GM12878 (cell line): ENCODE measurements around the gene SH3BP1. TPM values are rescaled to one million over a fixed set of nuclear protein-coding genes. Genes with fewer than 3 reads are reported as not detected.

Source experiments
- ATAC-seq: fragments of 200-7000 bp; cut with Tn5 transposase; 3 replicates; pipeline ENCODE4 v1.9.1; 2020; ENCODE audit warnings: mild to moderate bottlenecking, moderate library complexity
- BruUV-seq: library from RNA; stranded (reverse); fragments of 400-500 nt; replicated peaks from 2 replicates; lab custom pipeline; 2021; lab: Mats Ljungman, UMichigan
- CTCF ChIA-PET: fragments of 300-600 bp; sonication (Branson Sonifier 250); formaldehyde crosslinking; extraction: SDS; loops from one replicate; lab custom pipeline; 2021; ENCODE audit warnings: inconsistent platforms; lab: Yijun Ruan, JAX
- POLR2A ChIA-PET: fragments of 350-600 bp; formaldehyde crosslinking; extraction: SDS; loops from one replicate; lab custom pipeline; 2021; ENCODE audit warnings: inconsistent platforms; lab: Charles Lee
- RAD21 ChIA-PET: fragments of 300-600 bp; sonication (Branson Sonifier 250); formaldehyde crosslinking; loops from one replicate; lab custom pipeline; 2023; ENCODE audit warnings: antibody characterized with exemption; ENCODE audit not compliant: unreplicated experiment; lab: Charles Lee
- SMC1A ChIA-PET: fragments of 300-600 bp; sonication (Branson Sonifier 250); formaldehyde crosslinking; loops from one replicate; lab custom pipeline; 2023; ENCODE audit not compliant: unreplicated experiment, uncharacterized antibody; lab: Charles Lee
- DNase-seq: peaks from one replicate; pipeline ENCODE4 v3.0.0-alpha.2; 2011; ENCODE audit warnings: low read depth, low spot score
- FAIRE-seq: peaks from 3 replicates; lab custom pipeline; 2011; peaks lifted over from hg19 to GRCh38; lab: Jason Lieb, UNC
- H2AFZ ChIP-seq: 2 replicates; pipeline ENCODE4 v1.6.0; 2011; ENCODE audit warnings: low read depth, low read length, control low read depth; ENCODE audit not compliant: control insufficient read depth
- H3K27ac ChIP-seq: 2 replicates; pipeline ENCODE4 v1.5.1; 2011; ENCODE audit warnings: control low read depth; ENCODE audit not compliant: control insufficient read depth, insufficient read depth
- H3K27me3 ChIP-seq, 2 experiments: replicated peaks in 1 of 2; 2 replicates each; pipeline versions ENCODE4 v1.6.0 to v1.6.1; 2011; ENCODE audit warnings: low read length in 1 of 2; ENCODE audit not compliant: control insufficient read depth in 2 of 2, insufficient read depth in 2 of 2
- H3K36me3 ChIP-seq, 2 experiments: 2 replicates each; pipeline ENCODE4 v1.5.1; 2011; ENCODE audit warnings: low read length in 1 of 2; ENCODE audit not compliant: control insufficient read depth in 2 of 2, insufficient read depth in 2 of 2
- H3K4me1 ChIP-seq: 2 replicates; pipeline ENCODE4 v1.6.1; 2011; ENCODE audit warnings: mild to moderate bottlenecking, low read length, moderate library complexity, mixed read lengths; ENCODE audit not compliant: control insufficient read depth, insufficient read depth
- H3K4me2 ChIP-seq: 2 replicates; pipeline ENCODE4 v1.6.0; 2011; ENCODE audit warnings: control low read depth; ENCODE audit not compliant: control insufficient read depth, insufficient read depth
- H3K4me3 ChIP-seq: fragments of 200-600 bp; sonication (generic); 2 replicates; pipeline ENCODE4 v1.5.1; 2016
- H3K79me2 ChIP-seq: 2 replicates; pipeline ENCODE4 v1.6.0; 2011; ENCODE audit warnings: low read length; ENCODE audit not compliant: control insufficient read depth, insufficient read depth
- H3K9ac ChIP-seq: 2 replicates; pipeline ENCODE4 v1.8.0; 2011; ENCODE audit warnings: low read length, control low read depth, mixed read lengths; ENCODE audit not compliant: control insufficient read depth, insufficient read depth
- H3K9me3 ChIP-seq: replicated peaks from 3 replicates; pipeline ENCODE4 v1.5.1; 2011; ENCODE audit warnings: mild to moderate bottlenecking, low read length; ENCODE audit not compliant: control insufficient read depth, insufficient read depth
- H4K20me1 ChIP-seq: 2 replicates; pipeline ENCODE4 v1.6.0; 2011; ENCODE audit not compliant: control insufficient read depth, insufficient read depth
- BCL11A ChIP-seq: IDR thresholded peaks from 2 replicates; pipeline ENCODE4 v1.6.1; 2011; ENCODE audit warnings: low read depth, low read length
- BCL3 ChIP-seq: IDR thresholded peaks from 2 replicates; pipeline ENCODE4 v1.6.1; 2011; ENCODE audit warnings: borderline replicate concordance, low read depth, mild to moderate bottlenecking, moderate library complexity, low read length; ENCODE audit not compliant: insufficient read depth, poor library complexity, severe bottlenecking
- CHD1 ChIP-seq: IDR thresholded peaks from 2 replicates; pipeline ENCODE4 v1.6.1; 2012; ENCODE audit warnings: low read depth, low read length, improper control_type of control experiment
- GATAD2B ChIP-seq: fragments of 450-650 bp; conservative IDR thresholded peaks from 2 replicates; pipeline ENCODE4 v1.6.1; 2017; ENCODE audit warnings: low read depth, mild to moderate bottlenecking, moderate library complexity
- HDGF ChIP-seq: fragments of 450-650 bp; IDR thresholded peaks from 2 replicates; pipeline ENCODE4 v1.6.1; 2016; ENCODE audit warnings: antibody characterized with exemption
- NBN ChIP-seq: fragments of 450-650 bp; IDR thresholded peaks from 2 replicates; pipeline ENCODE4 v1.6.1; 2016
- NKRF ChIP-seq: fragments of 450-650 bp; conservative IDR thresholded peaks from 2 replicates; pipeline ENCODE4 v1.6.1; 2017; ENCODE audit warnings: mild to moderate bottlenecking, moderate library complexity
- NR2C1 ChIP-seq: fragments of 450-650 bp; IDR thresholded peaks from 2 replicates; pipeline ENCODE4 v1.6.1; 2017; ENCODE audit warnings: antibody characterized with exemption, mild to moderate bottlenecking, moderate library complexity
- POLR2AphosphoS5 ChIP-seq: IDR thresholded peaks from 2 replicates; pipeline ENCODE4 v1.6.1; 2011; ENCODE audit warnings: mild to moderate bottlenecking, low read length, inconsistent platforms
- RAD51 ChIP-seq: fragments of 450-650 bp; IDR thresholded peaks from 2 replicates; pipeline ENCODE4 v1.6.1; 2016; ENCODE audit warnings: moderate library complexity, mild to moderate bottlenecking, inconsistent platforms
- REST ChIP-seq: IDR thresholded peaks from 2 replicates; pipeline ENCODE4 v1.6.1; 2012; ENCODE audit warnings: mild to moderate bottlenecking, low read depth, low read length
- RUNX3 ChIP-seq: IDR thresholded peaks from 2 replicates; pipeline ENCODE4 v1.6.1; 2012; ENCODE audit warnings: low read length, inconsistent platforms
- SIX5 ChIP-seq: IDR thresholded peaks from 2 replicates; pipeline ENCODE4 v1.6.1; 2011; ENCODE audit warnings: mild to moderate bottlenecking, low read depth, low read length, moderate library complexity; ENCODE audit not compliant: severe bottlenecking
- SKIL ChIP-seq: fragments of 450-650 bp; IDR thresholded peaks from 2 replicates; pipeline ENCODE4 v1.6.1; 2017; ENCODE audit warnings: mild to moderate bottlenecking, low read depth, inconsistent platforms; ENCODE audit not compliant: poor library complexity, severe bottlenecking
- ZNF207 ChIP-seq: fragments of 450-650 bp; IDR thresholded peaks from 2 replicates; pipeline ENCODE4 v1.6.1; 2014; ENCODE audit warnings: antibody characterized with exemption, mild to moderate bottlenecking, borderline replicate concordance
- ZZZ3 ChIP-seq: IDR thresholded peaks from 2 replicates; pipeline ENCODE4 v1.6.1; 2011; ENCODE audit warnings: low read depth; ENCODE audit not compliant: control insufficient read depth, insufficient read length
- WGBS: methylation state at CpG from one replicate; pipeline ENCODE4 v1.1.6; 2016; ENCODE audit warnings: low lambda C conversion rate; ENCODE audit not compliant: insufficient replicate concordance, insufficient coverage; ENCODE audit errors: missing lambda C conversion rate; 5-methylcytosine and 5-hydroxymethylcytosine counted together
- in situ Hi-C: fragments of 300-500 bp; cut with MboI; formaldehyde crosslinking; loops from 9 replicates; pipeline ENCODE4 v1.14.3; 2018; ENCODE audit warnings: mixed read lengths
- intact Hi-C: fragments of 100-400 bp; cut with micrococcal nuclease; formaldehyde crosslinking; loops from one replicate; pipeline ENCODE4 v1.14.2; 2022; ENCODE audit not compliant: unreplicated experiment
- polyA plus RNA-seq, 11 experiments: library from polyadenylated mRNA; depleted of rRNA in 4 of 11; unstranded in 6 of 11; stranded (reverse) in 5 of 11; fragments of >200 nt; fragmentation: Nextera tagmentation in 4 of 11; fragmentation: Illumina TruSeq in 1 of 11; extraction: Ambion mirVana in 4 of 11; extraction: Trizol in 1 of 11; gene quantifications; 1 replicate in 1 of 11; 2 replicates in 10 of 11; pipeline versions ENCODE4 v1.2.1 to v1.2.3, GENCODE V29; 2011 to 2016; ENCODE audit warnings: inconsistent platforms in 2 of 11, missing spikeins in 2 of 11, low read depth in 1 of 11
- total RNA-seq, 4 experiments: library from RNA; depleted of rRNA in 3 of 4; stranded (reverse); fragments of >200 nt in 3 of 4; fragmentation: Illumina TruSeq in 1 of 4; extraction: Trizol in 1 of 4; gene quantifications; 2 replicates each; pipeline versions ENCODE4 v1.2.1 to v1.2.3, GENCODE V29; 2013 to 2021

SH3BP1 gene
- total and polyA plus RNA-seq, 10 of the 15 experiments (the other 5 are each of a cell fraction or from before 2014, with no cell fraction given): 0.29 to 70.5 (median 22.5) TPM

GRCh38 chr22:37650463-37651136 is 11.1 kb downstream of the SH3BP1 start:
- Histone ChIP-seq H3K27me3 (no peaks in the 10 kb centered on the region), H3K27ac (no peak overlapping the region), H3K9me3 (no peaks in the 10 kb centered on the region), H2AFZ (no peak overlapping the region), H3K79me2 (no peaks in the 10 kb centered on the region), H3K36me3 (peaks cover 10 to 24% of the 10 kb centered on the region in 2 experiments; a peak in 3 of 4 replicates), H3K4me2 (no peak overlapping the region), H3K4me1 (no peaks in the 10 kb centered on the region), H3K9ac (no peak overlapping the region), H4K20me1 (no peaks in the 10 kb centered on the region), H3K4me3 (no peak overlapping the region)
- in situ Hi-C loops (no loop called here), intact Hi-C loops (no loop called here)
- ChIA-PET SMC1A (no interaction called here), POLR2A (interaction anchor here (0.6 kb wide), 1 partner anchor 32 kb away, joined by 3 read pairs; no protein-coding TSS in a partner anchor), CTCF (interaction anchor here (0.7 to 2.1 kb wide), 2 partner anchors 7 to 9 kb away, joined by 3 to 7 read pairs; no protein-coding TSS in a partner anchor), RAD21 (no interaction called here)
- FAIRE-seq: no peak
- no TSS peak for BruUV-seq
- ATAC-seq: no peak
- DNase-seq: no peak
- WGBS: 94% methylated on average over 16 of the region's 17 CpGs
- TF ChIP-seq SKIL (no peak), POLR2AphosphoS5 (no peak), GATAD2B (no peak), ZNF207 (no peak), NR2C1 (no peak), HDGF (no peak), NKRF (no peak), ZZZ3 (no peak), CHD1 (no peak), REST (no peak), BCL3 (no peak), BCL11A (no peak), RUNX3 (no peak), RAD51 (no peak), NBN (no peak), SIX5 (no peak)
